Amniotic epithelial cell (primary cell): Measurements from ENCODE around the gene MTX3.

Experiments used
- DNase-seq: peaks from one replicate; pipeline ENCODE4 v3.0.0-alpha.2; 2010; ENCODE audit warnings: low read depth

The MTX3 gene

DNA sequence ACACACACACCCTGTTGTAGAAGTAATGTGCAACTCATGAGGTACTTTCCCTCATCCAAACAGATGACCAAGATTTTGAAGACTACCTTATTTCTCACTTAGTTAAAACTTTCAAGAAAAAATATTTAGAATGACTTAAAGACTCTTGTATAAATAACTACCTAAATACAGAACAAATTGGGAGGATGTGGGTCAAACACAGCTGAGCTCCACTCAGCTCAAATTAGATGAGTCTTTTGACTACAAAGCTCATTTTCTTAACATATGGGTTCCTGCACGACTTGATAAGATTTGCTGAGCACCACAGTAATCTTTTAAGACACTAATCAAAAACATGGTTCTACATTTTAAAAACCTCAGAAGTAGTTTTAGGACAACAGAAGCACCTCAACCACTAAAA, 8.9 kb downstream of the MTX3 start:
- DNase-seq, result no peak

DNA sequence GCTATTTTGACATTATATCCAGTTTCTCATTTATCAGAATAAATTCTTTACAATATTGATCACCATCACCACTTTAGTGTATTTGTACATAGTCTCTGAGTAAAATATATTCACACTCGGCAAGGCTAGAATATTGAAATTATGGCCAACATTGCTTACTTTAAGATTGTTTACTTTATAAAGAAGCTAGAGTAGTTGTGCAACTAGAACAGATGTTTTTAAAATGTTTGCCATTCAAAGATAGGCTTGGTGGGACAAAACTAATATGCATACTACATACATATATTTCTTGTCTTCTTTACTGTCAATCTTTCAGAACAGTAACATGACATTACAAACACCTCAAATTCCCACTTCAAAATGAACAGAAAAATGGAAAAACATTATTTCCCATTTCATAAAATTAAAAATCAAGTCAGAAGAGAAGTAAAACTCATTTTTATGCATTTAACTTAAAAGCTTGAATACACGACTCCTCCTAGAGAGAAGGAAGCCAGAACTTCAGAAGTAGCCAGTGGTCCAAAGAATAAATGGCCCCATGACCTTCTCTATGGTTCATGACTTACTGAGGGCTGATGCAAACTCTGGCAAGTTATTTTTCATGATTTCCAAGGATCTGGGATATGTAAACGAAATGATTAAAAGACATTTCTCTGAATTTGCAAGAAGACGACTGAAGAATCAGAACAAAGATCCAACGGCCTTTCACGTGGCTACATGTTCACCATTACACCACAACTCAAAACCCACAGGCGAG, 14.1 kb downstream of the MTX3 start:
- no peak for DNase-seq

DNA sequence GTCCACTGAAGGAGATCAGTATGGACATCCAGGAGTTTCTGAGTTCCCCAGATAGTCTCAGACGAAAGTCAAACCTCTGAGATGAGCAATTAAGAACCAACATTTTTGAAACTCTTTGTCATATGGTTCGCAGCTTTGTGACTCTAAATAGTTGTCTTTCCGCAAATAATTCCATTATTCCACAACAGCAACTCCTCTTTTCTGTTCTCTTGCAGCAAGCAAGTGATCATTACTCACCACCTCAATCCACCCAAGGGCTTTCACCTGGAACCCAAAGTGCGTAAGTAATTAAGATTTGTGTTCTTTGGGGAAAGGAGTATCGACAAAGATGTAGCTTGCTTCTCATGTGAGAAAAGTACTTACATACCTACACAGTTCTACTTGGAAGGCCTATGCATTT, 15.6 kb downstream of the MTX3 start:
- no peak for DNase-seq

DNA sequence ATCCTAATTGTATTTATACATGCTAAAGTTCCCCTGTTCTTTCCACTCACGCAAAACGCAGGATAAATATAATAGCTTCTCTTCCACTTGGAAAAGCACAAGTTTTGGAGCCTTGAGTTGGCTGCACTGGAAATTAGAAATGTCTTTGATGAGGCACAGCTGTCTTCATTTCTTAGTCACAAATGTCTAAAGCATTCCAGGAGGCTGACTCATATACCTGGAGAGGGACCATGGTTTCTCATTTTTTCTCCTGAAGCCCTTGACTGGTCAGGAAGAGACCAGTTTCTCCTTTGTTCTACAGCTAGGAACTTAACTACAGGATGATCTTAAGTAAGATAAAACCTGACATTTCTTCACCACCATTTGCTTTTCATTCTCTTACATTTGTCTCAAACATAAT, 16.2 kb downstream of the MTX3 start:
- peak; percentile 4 for DNase-seq

DNA sequence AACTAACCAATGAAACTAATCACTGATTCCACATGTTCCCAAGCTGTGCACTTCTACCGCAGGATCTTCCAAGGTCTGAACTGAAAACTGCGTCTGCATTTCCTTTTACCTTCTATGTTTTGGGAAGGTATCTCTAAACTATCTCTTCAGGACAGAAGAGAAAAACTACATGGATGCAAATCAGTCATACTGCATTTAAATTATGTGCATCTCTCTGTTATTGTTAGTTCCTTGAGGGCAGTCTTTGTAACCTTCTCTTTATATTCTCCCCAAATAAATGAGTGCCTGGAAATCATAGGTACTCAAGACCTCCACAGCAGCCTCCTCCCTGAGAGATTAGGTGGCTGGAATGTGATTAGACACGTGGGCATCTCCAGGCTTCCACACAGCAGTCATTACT, 17.1 kb downstream of the MTX3 start:
- no peak for DNase-seq

DNA sequence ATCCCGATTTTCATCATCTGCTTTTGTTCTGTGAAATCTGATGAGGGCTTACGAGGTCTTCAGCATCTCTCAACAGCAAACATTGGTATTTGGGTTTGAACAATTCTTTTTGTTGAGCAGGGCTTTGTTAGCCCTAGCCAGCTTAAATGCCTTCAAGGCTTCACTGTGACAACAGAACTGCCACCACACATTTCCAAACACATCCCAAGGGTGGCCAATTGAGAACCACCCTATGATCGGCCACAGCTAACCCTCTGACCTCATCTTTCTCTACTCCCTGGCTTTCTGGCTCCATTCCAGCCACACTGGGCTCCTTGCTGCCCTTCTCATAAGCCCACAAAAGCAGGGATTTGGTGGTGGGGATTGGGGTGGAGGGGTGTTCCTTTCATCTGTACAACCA, 17.6 kb downstream of the MTX3 start:
- DNase-seq, result no peak

DNA sequence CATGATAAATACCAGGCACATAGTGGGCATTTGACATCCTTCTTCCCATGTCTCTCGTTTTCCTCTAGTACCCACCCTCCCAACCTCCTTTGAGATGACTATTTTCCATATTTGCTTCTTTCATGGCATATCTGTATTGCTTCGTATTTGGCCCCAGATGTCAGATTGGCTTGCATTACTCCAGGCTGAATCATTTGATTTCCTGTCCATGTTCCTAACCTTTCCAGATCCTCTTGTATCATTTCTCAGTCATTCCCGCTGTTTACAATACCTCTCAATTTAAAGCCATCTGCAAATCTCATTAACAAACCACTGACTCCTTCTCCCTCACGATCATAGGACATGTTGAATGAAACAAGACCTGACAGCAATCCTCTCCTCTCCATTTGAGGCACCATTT, 19.9 kb downstream of the MTX3 start:
- DNase-seq, result peak; percentile 23

DNA sequence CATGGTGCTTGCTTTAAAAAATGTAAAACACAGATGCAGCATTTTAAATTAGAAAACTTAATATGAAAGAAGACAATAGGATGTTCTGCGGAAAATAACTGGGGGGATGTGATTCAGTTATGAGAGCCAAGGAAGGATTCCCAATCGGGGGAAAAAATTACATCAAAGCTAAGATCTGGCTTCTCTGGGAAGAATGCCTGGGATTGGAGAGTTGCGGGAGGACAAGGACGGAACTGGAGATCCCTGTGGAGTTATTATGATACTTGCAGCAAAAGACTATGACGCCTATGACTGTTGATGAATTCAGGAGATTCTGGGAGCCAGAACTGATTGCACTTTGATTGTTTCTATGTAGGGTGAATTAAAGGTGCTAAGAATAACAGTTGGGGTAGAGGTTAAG, 24.6 kb downstream of the MTX3 start:
- no peak for DNase-seq

DNA sequence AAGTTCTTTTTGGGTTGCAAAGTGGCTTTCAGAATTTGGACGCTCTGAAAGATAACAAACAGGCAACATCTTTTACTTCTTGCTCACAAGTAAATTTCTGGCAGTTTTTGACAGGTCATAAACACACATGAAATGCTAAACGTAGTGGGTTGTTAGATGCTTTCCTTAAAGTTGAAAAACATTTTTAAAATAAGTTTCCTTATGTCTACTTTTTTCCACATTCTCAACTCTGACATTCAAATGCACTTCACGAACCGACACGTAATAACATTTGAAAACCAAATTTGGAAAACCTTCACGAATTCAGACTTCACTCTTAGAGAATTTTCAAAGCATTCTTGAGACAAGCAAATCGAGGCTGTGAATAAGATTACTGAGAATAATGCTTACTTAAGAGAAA, 26.9 kb downstream of the MTX3 start:
- DNase-seq, result no peak

DNA sequence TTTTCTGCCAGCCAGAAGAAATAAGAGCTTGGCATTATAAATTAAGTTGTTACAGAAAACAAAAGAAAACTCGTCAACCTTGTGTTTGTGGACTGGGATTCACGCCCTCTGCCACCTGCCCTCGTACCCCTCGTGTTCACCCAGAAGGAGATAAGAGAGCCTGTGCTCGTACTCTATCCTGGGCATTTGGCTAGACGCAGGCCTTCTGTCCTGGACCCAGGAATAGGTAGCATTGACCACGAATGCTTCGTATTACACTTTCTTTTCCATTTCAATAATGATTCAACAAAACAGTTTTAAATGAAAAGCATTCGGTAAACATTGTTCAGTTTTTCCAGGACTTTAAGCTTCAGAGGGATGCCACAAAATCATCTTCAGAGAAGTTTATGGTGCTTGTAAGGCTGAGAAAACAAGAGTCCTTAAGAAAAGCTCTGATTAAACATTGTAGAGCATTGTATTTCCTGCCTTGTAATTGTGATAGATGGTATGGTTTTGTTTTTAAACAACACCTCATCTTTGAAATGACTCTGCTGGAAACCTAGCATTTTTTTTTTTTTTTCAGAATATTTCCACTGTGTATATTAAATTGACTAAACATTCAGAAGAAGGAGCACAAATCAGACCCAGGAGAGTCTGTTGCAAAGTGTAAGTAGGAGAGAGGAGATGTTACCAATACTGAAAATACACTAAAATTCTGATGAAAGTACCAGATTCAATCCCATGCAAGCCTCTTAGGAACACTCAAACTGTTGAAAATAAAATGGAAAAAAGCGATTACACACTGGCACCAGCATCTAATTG, 27.6 kb downstream of the MTX3 start:
- DNase-seq, result no peak

DNA sequence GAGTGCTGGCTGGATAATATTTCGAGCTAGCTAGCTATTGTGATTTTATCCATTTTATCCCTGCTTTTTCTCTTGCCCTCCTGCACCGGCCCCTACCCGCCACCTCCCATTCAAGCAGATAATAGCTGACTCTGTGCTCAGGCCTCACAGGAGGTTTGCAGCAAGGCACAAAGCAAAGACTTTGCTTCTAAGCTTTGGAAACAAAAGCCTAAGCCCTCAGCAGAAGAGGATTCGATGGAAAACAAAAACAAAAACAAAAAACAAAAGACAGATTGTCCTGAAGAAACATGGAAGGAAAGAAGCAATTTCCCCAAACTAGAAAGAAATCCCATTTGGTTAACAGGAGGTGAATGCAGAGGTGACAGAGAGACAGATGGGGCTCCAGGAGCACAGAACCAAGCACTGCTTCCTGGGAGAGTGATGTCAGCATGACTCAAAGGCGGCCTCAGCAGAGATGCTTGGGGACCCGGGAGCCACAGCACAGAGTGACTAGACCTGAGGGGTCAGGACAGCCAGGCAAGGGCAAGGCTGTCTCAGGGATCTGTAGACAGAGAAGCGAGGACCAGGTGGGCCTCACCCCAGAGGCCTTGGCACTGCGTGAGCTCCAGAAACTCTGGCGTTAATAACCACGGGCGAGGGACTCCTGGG, 28.4 kb downstream of the MTX3 start:
- DNase-seq, result no peak

DNA sequence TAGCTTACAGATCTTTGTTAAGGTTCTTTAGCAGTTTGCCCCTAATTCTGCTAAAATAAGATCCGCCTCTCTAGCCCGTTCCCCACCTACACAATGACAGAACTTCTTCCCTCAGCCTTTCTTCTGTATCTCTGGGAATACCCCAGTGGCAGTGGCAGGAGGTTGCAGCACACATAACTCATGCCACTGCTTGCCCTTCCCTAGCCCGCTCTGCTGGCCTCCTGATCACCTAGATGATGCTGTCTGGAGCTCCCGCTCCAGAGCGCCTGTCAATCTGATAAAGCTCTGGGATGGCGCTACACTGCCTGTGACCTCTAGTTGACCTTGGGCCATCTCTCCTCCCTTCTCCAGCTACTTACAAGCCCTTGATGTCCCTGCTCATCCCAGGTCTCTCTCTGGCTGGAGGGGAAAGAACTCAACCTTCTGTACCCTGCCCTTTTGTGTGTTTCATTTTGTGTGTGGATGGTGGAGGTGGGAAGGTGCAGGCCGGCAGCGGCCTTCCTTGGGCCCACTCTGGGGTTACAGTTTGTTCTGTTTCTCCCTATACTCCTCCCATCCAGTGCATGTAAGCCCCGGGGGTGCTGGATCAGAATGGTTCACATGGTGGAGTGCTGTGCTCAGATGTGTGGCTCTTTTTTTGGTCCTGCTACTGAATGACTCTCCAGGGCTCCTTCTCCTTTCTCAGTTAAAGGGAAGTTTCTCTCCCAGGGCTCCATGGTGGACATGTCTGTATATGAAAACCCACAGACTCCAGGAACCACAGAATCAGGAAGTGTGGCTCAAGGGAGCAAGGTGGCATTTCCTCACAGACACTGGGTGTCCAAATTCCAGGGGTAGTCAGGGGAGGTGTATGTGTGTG, 29.1 kb downstream of the MTX3 start:
- no peak for DNase-seq

DNA sequence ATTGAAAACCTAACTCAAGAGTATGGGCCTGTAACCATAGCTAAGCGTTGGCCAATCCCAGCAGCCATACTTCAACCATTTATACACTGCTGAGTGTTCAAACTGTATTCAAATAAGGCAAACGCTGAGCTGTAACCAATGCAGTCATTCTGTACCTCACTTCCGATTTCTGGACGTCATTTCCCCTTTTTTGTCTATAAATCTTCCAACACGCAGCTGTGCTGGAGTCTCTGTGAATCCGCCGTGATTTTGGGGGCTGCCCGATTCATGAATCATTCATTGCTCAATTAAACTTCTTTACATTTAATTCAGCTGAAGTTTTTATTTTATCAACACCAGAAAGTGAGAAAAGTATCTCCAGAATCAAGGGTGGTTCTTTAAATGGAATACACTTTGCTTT, 31.7 kb downstream of the MTX3 start:
- DNase-seq, result no peak

DNA sequence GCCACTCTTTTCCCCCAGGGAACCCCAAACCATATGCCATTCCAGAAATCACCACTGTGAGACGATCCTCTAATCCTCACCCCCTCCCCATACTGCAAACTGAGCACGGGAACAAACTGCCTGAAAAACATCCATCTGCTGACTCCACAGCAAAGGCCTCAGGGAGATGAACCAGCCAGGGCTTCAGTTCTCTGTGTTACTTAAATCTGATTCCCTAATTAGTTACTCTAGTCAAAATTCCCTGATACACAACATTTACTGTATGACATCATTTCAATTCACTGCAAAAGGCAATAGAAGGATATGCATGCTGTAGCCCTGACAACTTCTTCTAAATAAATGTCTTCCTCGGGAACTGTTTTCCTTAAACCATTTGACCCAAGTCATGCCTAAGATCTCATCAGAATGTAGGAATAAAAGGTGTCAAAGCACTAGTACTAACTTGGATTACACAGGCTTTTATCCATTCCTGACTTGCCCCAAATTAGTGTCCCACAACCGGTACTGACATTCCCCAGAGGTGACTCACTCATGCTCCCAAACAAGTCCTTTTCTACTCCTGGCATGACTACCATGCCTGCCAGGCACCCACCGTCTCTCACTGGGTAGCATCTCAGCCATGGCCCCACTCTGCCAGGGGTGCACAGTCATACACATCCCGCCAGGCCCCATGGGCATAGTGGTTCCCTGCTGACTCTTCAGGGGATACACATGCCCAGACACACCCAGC, 35.0 kb downstream of the MTX3 start:
- DNase-seq, result peak; percentile 2

DNA sequence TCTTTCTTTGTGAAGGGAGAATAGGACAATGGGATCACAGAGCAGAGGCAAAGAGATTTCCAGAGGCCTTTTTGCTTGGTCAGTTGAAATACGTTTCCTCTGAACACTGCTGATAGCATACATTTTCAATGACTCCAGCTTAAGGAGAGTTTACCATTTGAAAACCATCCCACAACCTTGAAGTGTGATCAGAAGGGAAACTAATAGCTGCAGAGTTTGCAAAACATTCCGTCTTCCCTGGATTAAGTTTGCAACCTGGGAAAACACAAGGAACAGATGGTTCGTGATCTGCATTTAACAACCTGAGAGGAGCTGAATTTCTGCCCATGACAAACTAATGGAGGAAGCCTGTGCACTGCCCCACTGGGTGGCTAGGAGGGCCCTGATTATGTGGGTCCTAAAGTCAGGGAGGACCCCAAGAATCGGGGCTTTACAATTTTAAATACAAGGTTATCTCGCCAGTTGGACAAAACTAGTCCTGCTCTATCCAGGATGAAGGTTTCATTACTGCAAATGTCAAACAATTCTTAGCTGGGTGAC, 35.6 kb downstream of the MTX3 start:
- no peak for DNase-seq

DNA sequence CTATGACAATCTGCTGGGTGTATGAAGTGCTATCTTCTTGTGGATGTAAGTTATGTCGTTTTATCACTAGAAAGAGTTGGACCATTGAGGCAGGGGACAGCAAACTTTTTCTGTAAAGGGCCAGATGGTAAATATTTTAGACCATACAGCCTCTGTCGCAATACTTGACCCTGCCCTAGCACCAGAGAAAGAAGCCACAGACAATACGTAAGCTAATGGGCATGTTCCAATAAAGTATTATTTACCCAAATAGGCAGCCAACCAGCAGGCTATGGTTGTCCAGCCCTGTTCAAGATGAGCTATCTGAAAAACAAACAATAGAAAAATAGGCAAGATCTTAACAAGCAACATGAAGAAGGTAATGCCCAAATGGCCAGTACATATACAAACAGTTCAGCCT, 36.4 kb downstream of the MTX3 start:
- no peak for DNase-seq

DNA sequence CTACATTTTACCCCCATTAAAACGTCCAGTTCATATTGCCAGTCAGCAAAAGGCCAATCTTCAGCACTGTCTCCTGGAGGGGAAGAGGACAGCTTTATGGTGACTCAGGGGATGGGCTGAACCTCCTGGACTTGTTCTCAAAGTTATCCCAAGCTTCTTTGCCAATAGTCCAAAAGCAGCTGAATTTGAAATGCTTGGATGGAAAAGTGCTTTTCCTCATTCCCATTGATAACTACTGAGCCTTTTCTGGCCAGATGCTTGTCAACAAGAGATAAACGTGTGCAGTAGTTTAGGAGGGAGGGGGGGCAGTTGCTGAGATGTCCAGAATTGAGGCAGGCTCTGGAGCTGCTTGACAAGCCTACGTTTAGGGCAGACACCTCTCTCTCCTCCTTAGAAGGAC, 43.5 kb downstream of the MTX3 start:
- no peak for DNase-seq

DNA sequence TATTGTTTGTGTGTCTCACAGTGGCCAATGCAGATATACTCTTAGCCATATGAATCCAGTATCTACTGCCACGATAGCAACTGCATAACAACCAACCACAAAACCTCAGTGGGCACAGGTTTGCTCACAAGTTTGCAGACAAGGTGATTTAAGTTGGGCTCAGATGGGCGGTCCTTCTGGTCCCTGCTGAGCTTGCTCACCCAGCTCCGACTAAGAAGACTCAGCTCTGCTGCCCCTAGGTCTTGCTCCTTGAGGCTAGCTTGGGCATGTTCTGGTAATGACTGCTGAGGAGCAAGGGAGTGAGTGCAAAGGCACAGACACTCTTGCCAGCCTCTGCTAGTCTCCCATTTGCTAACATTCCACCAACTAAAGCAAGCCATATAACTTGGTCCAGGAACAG, 52.6 kb downstream of the MTX3 start:
- DNase-seq, result no peak

DNA sequence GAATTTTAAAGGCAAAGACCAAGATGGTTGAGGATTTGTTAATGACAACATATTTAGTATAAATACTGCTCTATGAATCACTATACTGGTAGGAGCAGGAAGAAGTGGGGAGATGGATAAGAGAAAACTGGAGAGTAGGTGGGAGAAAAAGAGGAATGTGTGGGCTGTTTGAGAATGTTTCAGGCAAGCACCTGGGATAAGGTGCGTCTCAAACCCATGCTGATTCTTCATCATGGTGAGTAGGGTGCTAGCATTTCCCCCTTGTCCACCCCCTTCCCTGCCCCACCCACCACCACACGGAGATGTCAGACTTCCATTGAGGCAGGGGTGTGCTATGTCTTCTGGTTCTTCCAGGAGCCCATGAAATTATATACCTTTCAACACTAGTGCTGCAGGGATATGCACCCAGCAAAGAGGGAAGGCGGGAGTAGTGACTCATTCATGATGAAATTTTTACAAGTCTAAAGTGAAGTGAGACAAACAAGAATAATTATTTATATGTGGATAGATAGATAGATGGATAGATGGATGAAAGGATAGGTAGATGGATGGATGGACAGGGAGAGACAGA, 54.3 kb downstream of the MTX3 start:
- peak; percentile 33 for DNase-seq

DNA sequence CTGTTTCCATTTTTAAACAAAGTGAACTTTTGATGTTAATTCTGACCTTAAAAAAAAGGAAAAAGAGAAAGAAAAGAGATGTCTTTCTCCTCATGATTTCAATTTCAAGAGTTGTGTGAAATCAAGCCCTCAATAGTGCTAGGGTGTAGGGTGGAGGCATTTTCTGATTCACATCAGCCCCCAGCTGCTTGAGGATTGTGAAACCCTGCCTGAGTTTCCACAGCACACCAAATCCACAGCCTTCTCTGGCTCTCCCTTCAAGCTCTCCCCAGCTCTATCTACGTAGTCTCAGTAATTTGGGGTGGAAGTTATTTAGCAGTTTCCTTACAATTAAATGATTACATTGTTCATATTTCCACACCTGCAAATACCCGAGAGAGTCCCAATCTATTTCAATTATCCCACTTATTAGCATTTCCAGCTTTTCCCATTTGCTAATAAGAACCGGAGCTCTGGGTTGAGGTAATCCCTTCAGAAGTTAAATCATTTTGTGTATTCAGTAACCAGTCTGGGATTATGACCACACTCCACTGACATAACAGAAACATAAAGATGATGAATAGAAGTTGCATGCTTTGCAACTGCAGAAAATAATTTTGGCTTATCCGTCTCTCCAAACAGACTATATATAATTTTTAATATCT, 54.9 kb downstream of the MTX3 start:
- peak; percentile 76 for DNase-seq
